ENCODE measurements around the gene LDHD.

GRCh38 chr16:75074920-75075687 is 41.5 kb downstream of the LDHD start:
- TF ChIP-seq, protein P1, sequence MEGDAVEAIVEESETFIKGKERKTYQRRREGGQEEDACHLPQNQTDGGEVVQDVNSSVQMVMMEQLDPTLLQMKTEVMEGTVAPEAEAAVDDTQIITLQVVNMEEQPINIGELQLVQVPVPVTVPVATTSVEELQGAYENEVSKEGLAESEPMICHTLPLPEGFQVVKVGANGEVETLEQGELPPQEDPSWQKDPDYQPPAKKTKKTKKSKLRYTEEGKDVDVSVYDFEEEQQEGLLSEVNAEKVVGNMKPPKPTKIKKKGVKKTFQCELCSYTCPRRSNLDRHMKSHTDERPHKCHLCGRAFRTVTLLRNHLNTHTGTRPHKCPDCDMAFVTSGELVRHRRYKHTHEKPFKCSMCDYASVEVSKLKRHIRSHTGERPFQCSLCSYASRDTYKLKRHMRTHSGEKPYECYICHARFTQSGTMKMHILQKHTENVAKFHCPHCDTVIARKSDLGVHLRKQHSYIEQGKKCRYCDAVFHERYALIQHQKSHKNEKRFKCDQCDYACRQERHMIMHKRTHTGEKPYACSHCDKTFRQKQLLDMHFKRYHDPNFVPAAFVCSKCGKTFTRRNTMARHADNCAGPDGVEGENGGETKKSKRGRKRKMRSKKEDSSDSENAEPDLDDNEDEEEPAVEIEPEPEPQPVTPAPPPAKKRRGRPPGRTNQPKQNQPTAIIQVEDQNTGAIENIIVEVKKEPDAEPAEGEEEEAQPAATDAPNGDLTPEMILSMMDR (IDR thresholded peaks at IDR 0.05; ENCODE audit: low read length), result no peak
- no peak for TF ChIP-seq EZH2phosphoT487 (IDR thresholded peaks at IDR 0.05; ENCODE audit: low read length)

Measured in MM.1S (cell line).